Inferior parietal cortex (tissue), 1 donor: Measurements from ENCODE around the gene HJV.

Source experiments
- DNase-seq: peaks from one replicate; pipeline ENCODE4 v3.0.0-alpha.2; 2016; ENCODE audit errors: extremely low spot score

Gene HJV

DNA sequence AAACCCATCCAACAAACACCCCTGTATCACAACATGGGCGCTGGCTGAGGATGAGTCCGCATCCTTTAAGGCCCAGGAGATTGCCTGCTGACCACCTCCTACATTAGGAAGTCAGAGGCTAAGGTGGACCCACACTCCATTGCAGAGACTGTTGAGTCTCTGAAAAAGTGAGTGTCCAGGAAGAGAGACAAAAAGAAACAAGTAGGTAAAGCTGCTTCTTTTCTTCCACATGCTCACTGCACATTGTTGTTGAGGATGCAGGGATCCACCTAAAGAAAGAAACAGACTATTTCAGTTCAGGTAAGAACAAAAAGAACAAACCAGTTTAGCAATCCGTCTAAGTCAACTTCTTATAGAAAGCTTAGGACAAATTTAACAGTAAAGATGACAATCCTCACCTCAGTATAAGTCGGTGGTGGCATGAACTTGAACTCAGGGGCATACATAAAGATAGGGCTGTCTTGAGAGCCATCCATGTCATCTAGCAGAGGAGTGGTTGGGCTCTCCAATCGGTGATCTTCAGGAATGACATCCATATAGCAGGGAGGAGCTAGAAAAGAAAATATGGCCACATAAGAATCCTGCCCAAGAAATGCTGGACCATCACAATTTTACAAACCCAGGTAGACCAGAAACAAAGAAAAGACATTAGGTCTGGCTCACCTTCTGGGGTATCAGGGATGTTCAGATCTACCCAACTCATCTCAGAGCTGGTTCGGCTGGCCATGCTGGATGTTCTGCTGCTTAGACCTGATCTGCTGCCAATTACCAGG is 27.7 kb downstream of the HJV start:
- DNase-seq = no peak

- no peak for DNase-seq
Observed at GRCh38 chr1:145992958-145993617, 28.4 kb downstream of the HJV start.

GRCh38 chr1:145992502-145992936 is 29.0 kb downstream of the HJV start:
- no peak for DNase-seq

DNA sequence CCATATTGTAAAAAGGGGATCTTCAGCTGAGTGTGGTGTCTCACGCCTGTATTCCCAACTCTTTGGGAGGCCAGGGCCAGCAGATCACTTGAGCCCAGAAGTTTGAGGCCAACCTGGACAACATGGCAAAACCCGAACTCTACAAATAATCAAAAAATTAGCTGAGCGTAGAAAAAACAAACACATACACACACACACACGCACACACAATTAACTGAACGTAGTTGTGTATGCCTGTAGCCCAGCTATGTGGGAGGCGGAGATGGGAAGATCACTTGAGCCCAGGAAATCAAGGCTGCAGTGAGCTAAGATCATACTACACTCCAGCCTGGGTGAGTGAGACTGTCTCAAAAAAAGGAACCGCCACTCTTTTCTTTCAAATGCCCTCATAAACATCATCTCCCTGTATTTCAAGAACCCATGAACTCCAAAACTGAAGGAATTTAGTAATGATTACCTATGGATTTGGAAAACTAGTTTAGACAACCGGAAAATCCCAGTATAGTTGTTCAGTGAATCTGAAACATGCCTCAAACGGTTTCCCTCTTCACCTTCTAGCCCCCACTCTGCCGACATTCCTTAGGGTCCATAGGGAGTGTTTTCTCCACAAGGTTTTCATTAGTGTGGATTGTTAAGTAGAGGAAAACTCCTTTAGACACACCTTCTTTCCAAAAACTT is 29.7 kb downstream of the HJV start:
- DNase-seq = no peak

- DNase-seq = no peak
Observed at GRCh38 chr1:145990249-145990855, 31.2 kb downstream of the HJV start.

DNA sequence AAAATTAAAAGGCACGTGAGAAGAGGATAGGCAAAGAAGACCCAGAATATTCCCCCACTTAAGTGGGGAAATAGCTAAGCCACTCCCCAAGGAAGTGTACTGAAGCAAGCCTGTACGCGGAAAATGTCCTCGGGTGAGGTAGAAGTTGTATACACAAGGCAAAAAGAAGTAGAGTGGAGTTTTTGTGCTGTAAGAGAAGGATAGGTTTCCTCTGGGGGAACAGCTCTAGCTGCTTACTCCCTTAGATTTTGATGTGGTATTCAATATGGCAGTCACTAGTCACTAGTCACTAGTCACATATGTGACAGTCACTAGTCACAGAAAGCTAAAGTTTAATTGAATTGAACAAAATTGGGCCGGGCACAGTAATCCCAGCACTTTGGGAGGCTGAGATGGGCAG is 32.8 kb downstream of the HJV start:
- no peak for DNase-seq

- DNase-seq = no peak
Observed at GRCh38 chr1:145987926-145988325, 33.6 kb downstream of the HJV start.

- no peak for DNase-seq
Observed at GRCh38 chr1:145986551-145986950, 35.0 kb downstream of the HJV start.

DNA sequence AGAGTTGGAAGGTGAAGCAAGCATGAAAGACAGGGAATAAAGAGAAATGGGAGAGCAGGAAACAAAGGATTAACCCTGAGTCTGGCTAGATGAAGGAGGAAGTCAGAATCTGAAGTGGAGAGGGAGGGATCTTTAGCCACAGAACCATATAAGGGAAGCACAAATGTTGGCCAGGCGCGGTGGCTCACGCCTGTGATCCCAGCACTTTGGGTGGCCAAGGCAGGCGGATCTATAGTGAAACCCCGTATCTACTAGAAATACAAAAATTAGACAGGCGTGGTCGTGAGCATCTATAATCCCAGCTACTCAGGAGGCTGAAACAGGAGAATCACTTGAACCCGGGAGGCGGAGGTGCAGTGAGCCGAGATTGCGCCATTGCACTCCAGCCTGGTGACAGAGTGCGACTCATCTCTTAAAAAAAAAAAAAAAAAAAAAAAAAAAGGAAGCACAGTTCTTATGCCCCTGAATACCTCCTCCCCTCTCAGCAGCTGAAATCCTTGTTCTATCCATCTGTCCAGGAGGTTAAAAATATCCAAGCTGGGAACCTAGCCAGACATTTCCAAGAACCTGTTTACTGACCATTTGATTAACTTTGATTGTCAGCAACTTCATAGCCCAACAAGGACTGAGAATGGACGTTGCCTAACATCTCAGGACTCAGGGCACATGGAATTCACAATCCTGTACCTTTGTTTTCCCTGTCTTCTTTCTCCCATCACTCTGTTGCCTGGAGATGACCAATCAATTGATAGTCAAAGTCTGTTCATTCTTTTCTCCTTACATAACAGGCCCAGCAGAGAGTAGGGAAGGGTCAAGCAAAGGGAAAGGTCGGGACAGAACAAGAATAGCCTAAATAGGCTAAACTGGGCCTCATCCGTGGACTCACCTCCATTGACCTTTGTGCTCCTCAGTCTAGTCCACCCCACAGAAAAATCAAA is 35.8 kb downstream of the HJV start:
- no peak for DNase-seq

DNA sequence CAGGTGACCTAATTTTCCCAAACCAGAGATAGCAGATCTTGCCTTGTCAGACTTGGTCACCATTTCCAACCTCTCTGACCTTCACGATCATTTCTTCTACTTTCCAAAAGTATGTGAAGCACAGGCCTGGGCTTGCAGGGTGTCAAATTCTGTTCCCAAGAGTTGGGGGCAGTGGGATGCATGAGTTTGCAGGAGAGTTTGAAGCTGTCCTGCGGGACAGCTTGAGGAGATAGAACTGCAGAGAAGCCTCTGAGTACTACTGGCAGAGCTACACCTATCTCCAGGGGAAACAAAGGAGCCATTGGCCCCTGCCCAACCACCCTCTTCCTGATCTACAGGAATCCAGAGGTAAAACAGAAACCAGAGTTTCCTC is 36.4 kb downstream of the HJV start:
- DNase-seq = no peak

DNA sequence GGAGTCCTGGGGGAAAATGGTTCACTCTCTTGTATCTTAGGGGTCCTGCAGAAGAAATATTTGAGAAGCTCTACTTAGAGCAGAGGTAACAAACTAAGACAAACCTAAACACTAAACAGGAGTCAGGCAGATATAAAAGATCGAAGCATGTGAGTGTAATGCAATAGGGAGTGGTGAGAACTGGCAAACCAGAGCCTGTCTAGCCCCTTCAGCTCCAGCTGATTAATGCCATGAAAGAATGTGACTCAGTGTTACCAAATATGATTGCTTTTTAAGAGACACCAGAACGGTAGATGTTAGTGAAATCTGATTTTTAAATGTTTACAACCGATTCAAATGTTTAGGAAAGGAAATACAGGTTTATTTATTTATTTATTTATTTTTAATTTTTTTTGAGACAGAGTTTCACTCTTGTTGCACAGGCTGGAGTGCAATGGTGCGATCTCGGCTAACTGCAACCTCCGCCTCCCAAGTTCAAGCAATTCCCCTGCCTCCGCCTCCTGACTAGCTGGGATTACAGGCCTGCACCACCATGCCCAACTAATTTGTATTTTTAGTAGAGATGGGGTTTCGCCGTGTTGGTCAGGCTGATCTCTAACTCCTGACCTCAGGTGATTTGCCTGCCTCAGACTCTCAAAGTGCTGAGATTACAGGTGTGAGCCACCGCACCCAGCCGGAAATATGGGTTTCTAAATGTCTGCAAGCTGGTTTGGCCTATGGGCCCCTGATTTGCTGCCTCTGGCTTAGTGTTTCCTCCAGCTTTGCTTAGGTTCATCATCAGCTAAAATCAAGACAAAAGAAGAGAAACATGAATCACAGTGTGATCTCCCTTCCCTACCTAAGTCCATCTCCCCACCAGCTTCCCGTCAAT is 37.3 kb downstream of the HJV start:
- DNase-seq = no peak

GRCh38 chr1:145983206-145983675 is 38.3 kb downstream of the HJV start:
- no peak for DNase-seq

- DNase-seq = no peak
Observed at GRCh38 chr1:145982010-145982723, 39.4 kb downstream of the HJV start.

DNA sequence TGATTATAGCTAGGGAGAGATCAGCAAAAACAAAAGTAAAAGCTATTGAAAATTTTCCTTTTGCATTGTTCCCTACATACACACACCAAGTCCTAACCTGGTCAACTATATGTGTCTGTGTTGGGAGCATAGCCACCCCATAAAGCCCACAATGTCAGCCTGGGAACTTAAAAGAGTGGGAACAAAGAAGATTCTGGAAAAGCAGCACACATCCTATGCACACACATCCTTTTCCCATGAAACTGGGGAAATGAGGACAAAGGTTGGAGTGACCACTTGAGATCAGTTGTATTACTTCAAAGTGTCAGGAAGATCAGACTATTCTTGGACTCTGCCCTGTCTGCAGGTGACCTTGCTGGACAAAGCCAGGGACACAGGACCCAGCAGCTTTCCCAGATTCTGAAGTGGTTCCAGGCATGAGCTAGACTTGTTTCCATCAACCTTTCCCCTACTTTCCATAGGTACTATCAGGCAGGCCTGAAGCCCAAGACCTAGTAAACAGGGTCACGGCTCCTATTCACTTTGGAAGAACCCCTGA is 41.0 kb downstream of the HJV start:
- no peak for DNase-seq

GRCh38 chr1:145979746-145980456 is 41.6 kb downstream of the HJV start:
- peak; percentile 23 for DNase-seq

DNA sequence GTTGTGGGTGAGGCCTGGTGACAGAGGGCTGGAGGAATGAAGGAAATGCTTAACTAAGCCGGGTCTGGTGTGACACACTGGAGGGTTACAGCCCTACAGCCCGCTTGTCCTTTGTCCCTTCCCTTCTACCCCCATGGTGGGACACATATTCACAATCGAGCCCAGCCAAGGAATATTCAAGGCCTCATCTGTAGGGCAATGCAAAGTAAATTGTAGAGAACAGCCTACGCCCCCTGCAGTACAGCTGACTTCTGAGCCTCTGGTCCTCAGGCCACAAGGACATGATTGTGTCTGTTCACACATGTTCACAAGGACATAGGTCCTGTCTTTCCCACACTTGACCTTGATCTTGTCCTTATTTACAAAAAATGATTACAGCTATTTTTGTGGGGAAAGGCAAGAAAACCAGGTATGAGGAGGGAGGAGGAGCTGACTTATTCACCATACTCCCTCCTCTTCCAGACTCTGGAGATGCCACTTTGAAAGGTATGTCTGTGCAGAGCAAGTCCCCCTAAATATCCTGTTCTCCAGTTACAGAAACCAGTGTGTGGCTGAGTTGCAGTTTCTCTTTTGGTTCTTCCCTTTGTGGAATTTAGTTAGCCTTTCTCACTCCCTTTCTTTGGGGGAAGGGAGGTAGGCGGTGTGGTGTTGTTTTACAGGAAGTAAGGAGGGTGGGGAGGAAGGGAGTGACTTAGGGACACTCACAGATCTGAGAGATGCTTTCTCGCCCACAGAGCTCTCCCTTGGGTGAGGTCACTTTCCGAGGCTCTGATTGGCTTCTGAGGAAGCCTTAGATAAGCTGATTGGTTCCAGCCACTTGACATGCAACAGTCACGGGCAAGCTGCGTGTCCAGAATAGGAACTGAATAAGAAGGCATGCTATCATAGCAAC is 42.4 kb downstream of the HJV start:
- DNase-seq = peak; percentile 99

GRCh38 chr1:145978471-145978853 is 43.1 kb downstream of the HJV start:
- DNase-seq = peak; percentile 6
